GM06990 (cell line): Measurements from ENCODE around the gene POC1A.

Experiments
- DNase-seq: peaks from one replicate; pipeline ENCODE4 v3.0.0-alpha.2; 2011; ENCODE audit not compliant: insufficient read length; ENCODE audit errors: extremely low read depth
- H3K27me3 ChIP-seq: replicated peaks from 2 replicates; pipeline ENCODE4 v1.6.0; 2011; ENCODE audit warnings: low read length; ENCODE audit not compliant: control insufficient read depth, insufficient read depth
- H3K36me3 ChIP-seq: 2 replicates; pipeline ENCODE4 v1.5.1; 2011; ENCODE audit warnings: low read length; ENCODE audit not compliant: control insufficient read depth, insufficient read depth
- H3K4me3 ChIP-seq: replicated peaks from 2 replicates; pipeline ENCODE4 v1.5.1; 2011; ENCODE audit warnings: low read depth, mild to moderate bottlenecking, control low read depth, low read length
- TF ChIP-seq, protein P1 (sequence below): IDR thresholded peaks from 2 replicates; pipeline ENCODE4 v1.5.1; 2011; ENCODE audit warnings: low read length, control low read depth, mild to moderate bottlenecking, inconsistent platforms; ENCODE audit not compliant: insufficient read depth, poor library complexity, severe bottlenecking

Gene POC1A

GRCh38 chr3:52194485-52195290, 40.5 kb upstream of the POC1A start:
- TF ChIP-seq, protein P1, sequence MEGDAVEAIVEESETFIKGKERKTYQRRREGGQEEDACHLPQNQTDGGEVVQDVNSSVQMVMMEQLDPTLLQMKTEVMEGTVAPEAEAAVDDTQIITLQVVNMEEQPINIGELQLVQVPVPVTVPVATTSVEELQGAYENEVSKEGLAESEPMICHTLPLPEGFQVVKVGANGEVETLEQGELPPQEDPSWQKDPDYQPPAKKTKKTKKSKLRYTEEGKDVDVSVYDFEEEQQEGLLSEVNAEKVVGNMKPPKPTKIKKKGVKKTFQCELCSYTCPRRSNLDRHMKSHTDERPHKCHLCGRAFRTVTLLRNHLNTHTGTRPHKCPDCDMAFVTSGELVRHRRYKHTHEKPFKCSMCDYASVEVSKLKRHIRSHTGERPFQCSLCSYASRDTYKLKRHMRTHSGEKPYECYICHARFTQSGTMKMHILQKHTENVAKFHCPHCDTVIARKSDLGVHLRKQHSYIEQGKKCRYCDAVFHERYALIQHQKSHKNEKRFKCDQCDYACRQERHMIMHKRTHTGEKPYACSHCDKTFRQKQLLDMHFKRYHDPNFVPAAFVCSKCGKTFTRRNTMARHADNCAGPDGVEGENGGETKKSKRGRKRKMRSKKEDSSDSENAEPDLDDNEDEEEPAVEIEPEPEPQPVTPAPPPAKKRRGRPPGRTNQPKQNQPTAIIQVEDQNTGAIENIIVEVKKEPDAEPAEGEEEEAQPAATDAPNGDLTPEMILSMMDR: no peak
- no peaks in the 10 kb centered on the region for H3K27me3 ChIP-seq
- H3K36me3 ChIP-seq: no peaks in the 10 kb centered on the region
- no peak for DNase-seq
- no peak overlapping the region for H3K4me3 ChIP-seq

GRCh38 chr3:52193065-52193464, 38.8 kb upstream of the POC1A start:
- H3K4me3 ChIP-seq: no peak overlapping the region
- H3K36me3 ChIP-seq: no peaks in the 10 kb centered on the region
- TF ChIP-seq, protein P1: no peak
- DNase-seq: no peak
- H3K27me3 ChIP-seq: no peaks in the 10 kb centered on the region

DNA sequence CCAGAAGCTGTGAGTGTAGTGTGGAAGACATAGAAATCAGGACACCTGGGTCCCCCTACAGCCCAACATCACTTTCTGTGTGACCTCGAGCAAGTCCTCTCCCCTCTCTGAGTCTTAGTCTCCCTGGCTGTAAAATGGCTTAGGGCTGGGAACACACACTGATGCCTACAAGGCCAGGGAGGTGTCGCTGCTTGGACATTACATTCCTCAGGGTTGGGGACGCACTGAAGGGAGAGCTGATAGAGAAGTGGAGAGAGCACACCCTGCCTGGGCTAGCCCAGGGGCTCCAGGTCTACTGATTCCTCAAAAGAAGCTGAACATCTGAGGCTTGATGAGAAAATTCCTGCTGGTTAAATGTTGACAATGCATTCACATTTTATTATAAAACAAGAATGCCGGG, 37.4 kb upstream of the POC1A start:
- Histone ChIP-seq H3K36me3 (no peaks in the 10 kb centered on the region), H3K27me3 (no peaks in the 10 kb centered on the region), H3K4me3 (no peak overlapping the region)
- no peak for DNase-seq
- TF ChIP-seq, protein P1: no peak

- TF ChIP-seq, protein P1: no peak
Measured at GRCh38 chr3:52190294-52191074, 36.3 kb upstream of the POC1A start.

GRCh38 chr3:52188556-52188955, 34.3 kb upstream of the POC1A start:
- H3K27me3 ChIP-seq: no peaks in the 10 kb centered on the region
- TF ChIP-seq, protein P1: no peak
- DNase-seq: no peak
- no peaks in the 10 kb centered on the region for H3K36me3 ChIP-seq
- no peak overlapping the region for H3K4me3 ChIP-seq

More at GRCh38 chr3:52190294-52191074, 36.3 kb upstream of the POC1A start:
- DNase-seq: no peak
- no peaks in the 10 kb centered on the region for H3K27me3 ChIP-seq
- no peak overlapping the region for H3K4me3 ChIP-seq
- no peaks in the 10 kb centered on the region for H3K36me3 ChIP-seq
